GM12872 (cell line): Measurements from ENCODE around the gene CDK5RAP2.

ENCODE experiments used
- TF ChIP-seq, protein P1 (sequence below): IDR thresholded peaks from 3 replicates; pipeline ENCODE4 v1.5.1; 2011; ENCODE audit warnings: low read depth, mild to moderate bottlenecking, low read length, moderate library complexity; ENCODE audit not compliant: insufficient read depth

Gene CDK5RAP2

DNA sequence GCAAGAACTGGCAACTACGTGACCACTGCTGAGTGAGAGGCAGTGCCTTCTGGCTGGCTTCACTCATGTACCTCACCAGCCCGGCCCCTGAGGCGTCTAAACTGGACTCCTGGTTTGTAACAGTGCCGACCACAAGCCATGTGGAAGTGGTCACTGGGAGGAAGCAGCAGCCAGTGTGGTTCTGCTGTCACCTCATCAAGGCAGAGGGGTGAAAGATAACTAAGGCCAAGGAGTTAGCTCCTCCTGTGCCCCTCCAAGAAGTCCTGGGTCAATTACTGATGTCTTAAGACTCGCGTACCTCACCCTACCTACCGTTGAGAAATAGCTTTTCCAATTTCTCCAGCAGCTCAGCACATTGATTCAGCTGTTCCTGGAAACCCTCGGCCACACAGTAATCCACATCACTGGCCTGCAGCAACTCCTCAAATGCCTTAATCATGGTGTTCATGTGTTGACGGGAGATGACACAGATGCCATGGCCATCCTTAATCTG, 142.9 kb downstream of the CDK5RAP2 start:
- TF ChIP-seq, protein P1, sequence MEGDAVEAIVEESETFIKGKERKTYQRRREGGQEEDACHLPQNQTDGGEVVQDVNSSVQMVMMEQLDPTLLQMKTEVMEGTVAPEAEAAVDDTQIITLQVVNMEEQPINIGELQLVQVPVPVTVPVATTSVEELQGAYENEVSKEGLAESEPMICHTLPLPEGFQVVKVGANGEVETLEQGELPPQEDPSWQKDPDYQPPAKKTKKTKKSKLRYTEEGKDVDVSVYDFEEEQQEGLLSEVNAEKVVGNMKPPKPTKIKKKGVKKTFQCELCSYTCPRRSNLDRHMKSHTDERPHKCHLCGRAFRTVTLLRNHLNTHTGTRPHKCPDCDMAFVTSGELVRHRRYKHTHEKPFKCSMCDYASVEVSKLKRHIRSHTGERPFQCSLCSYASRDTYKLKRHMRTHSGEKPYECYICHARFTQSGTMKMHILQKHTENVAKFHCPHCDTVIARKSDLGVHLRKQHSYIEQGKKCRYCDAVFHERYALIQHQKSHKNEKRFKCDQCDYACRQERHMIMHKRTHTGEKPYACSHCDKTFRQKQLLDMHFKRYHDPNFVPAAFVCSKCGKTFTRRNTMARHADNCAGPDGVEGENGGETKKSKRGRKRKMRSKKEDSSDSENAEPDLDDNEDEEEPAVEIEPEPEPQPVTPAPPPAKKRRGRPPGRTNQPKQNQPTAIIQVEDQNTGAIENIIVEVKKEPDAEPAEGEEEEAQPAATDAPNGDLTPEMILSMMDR = no peak

DNA sequence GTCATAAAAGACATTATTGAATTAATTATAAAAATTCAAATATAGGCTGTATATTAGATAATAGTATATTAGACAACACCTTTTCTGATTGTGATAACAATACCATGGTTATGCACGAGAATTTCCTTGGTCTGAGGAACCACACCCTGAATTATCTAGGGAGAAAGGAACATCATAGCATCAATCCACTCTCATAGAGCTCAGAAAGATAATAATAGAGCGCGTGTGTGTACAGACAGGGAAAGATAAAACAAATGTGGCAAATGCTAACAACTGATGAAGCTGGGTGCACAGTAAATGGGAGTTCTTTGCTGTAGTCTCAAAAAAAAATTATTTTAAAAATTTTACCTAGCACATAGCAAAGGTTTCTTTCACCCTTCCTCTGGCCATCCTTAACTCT, 143.5 kb downstream of the CDK5RAP2 start:
- TF ChIP-seq, protein P1 = no peak

DNA sequence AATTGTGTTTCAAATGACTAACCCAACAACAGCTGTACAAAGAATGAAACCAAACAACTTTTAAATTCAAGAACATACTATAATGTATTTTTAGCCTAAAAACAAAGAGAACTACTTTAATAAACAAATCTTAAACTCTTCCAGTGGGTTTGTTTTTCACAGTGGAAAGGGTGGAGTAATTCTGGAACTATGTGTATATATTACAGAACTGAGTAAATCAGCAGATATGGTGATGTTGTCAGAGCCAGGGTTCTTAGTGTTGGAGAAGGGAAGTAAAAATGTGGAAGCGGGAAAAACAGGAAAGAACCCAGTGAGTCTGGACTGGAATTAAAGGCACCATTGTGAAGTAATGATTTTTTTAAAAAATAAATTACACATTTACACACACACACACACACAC, 144.9 kb downstream of the CDK5RAP2 start:
- TF ChIP-seq, protein P1 = no peak

DNA sequence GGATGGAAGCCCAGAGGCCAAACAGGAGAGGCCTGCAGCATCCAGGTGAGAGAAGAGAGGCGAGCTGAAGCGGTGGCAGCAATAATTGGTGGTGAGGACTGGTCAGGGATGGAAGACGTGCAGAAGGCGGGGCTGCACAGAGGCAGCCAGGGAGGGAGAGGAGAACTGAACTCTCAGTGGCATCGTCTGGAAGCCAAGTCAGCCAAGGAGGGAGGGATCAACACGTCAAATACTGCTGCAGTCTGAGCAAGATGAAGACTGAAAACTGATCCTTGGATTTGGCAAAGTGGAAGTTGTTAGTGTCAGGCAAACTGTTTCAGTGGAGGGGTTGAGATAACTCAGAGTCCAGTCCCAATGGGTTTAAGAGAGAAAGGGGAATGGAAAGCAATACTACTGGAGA, 145.4 kb downstream of the CDK5RAP2 start:
- TF ChIP-seq, protein P1 = no peak

DNA sequence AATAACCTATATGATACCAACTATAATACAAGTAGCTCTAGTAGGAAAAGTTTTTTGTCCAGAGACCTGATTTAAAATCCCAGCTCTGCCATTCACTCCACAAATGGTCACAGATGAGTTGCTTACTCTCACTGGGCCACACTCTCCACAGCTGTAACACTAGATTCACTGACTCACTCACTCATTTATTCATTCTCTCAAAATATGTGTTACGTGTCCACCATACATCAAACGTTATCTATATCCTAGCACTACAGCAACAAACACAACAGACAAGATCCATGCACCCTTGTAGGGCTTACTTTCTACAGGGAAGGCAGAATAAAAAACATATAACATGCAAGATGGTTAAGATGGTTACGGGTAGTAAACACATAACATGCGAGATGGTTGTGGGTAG, 146.3 kb downstream of the CDK5RAP2 start:
- TF ChIP-seq, protein P1 = no peak

DNA sequence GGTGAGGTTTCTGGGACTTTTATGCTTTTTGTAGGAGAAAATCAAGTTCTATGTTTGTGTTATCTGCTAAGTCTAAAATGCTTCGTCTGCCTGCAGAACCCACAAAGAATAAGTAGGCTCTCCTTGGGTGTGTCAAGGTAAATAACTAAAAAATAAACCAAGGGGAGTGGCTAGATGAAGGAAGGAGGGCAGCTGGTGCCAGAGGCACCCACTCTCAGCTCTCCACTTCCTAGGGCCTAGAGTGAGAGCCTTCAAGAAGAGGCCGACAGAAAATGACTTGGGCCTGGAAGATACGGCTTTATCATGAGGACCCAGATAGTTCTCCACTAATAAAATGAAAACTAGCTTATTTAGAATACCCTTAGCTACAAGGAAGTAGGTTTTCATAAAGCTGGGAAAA, 147.4 kb downstream of the CDK5RAP2 start:
- TF ChIP-seq, protein P1 = no peak

DNA sequence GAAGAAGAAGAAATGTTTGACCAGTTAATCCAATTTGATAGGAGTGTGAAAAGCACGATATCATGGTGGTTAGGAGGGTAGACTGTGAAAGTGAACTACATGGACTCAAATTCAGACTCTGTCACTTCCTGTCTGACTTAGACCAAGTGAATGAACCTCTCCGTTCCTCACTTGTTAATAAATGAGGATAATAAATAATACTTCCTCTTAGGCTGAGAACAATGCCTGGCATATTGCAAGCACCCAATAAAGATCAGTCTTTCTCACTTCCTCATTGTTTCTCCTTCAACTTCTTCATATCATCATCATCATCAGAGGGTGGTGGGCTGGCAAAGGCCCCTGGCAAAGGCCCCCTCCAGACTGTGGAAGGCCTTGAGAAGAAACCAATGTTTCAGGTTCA, 148.7 kb downstream of the CDK5RAP2 start:
- TF ChIP-seq, protein P1 = no peak

DNA sequence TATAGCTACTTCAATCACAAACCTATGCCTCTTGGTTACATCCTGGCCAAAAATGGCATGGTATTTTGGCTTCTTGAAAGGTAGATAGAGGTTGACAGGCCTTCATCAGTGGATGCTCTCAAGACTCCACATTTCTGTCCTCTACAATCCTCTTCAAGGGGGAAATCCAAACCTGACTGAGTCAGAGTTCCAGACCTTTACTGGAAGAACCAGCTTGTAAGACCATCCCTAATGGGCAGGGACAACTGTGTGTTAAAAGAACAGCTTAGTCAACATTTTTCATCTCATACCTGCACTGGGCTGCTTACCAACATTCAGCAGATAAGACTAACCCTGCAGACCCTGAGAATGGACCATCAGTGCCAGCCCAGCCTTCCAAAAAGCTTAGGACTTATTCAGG, 155.7 kb downstream of the CDK5RAP2 start:
- TF ChIP-seq, protein P1 = no peak
